Measurements from ENCODE around the gene PLA2G2D. TPM values are rescaled to one million over a fixed set of nuclear protein-coding genes. Genes with fewer than 3 reads are reported as not detected.

PLA2G2D gene
- total and polyA plus RNA-seq, 10 of the 15 experiments (the other 5 are each of a cell fraction or from before 2014, with no cell fraction given), result 0.06 to 0.38 (median 0.16) TPM; not detected in 2

DNA sequence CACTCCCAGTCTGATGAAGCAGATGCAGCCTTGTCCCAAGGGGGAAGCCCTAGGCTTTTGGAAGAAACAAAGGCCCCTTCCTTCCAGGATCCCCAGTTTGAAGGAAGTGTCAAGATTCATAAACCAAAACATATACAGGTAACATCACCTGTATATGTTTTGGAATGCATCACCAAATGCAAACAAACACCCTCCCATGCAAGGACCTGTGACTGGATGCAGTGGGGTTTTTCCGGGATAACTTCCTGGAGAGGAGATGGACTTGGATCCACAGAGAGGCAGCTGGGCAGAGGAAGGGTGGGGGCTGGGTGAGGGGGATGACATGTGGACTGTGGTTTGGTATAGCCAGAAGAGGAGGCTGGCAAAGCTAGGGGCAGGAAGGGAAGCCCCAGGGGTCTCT lies 18.3 kb upstream of the PLA2G2D start:
- Histone ChIP-seq H3K9me3 (replicated peaks; ENCODE audit: control insufficient read depth, insufficient read depth, low read length) (no peaks in the 10 kb centered on the region), H3K79me2 (ENCODE audit: control insufficient read depth, insufficient read depth, low read length) (no peaks in the 10 kb centered on the region), H3K27me3 (replicated peaks in 1 of 2; ENCODE audit: control insufficient read depth in 2 of 2, insufficient read depth in 2 of 2, low read length in 1 of 2) (no peaks in the 10 kb centered on the region), H3K36me3 (ENCODE audit: control insufficient read depth in 2 of 2, insufficient read depth in 2 of 2, low read length in 1 of 2) (no peaks in the 10 kb centered on the region), H3K27ac (ENCODE audit: control insufficient read depth, insufficient read depth) (no peak overlapping the region), H2AFZ (ENCODE audit: control insufficient read depth, low read depth, low read length) (no peak overlapping the region), H3K4me2 (ENCODE audit: control insufficient read depth, insufficient read depth) (no peak overlapping the region), H3K4me1 (ENCODE audit: control insufficient read depth, insufficient read depth, low read length) (no peaks in the 10 kb centered on the region), H3K9ac (ENCODE audit: control insufficient read depth, insufficient read depth, low read length) (no peak overlapping the region), H3K4me3 (no peak overlapping the region), H4K20me1 (ENCODE audit: control insufficient read depth, insufficient read depth) (no peaks in the 10 kb centered on the region)
- ATAC-seq (no peak), FAIRE-seq (no peak), DNase-seq (ENCODE audit: low read depth, low spot score) (no peak)
- in situ Hi-C loops (cut with MboI), result no loop called here
- POLR2A ChIA-PET, result no interaction called here
- BruUV-seq (replicated peaks), result no TSS peak
- SMC1A ChIA-PET (ENCODE audit: uncharacterized antibody, unreplicated experiment), result no interaction called here
- RAD21 ChIA-PET (ENCODE audit: unreplicated experiment), result no interaction called here
- CTCF ChIA-PET, result no interaction called here
- WGBS (ENCODE audit: insufficient coverage, insufficient replicate concordance, low lambda C conversion rate, missing lambda C conversion rate), result 88% methylated on average over 1 of the region's 1 CpG
- intact Hi-C loops (cut with micrococcal nuclease; ENCODE audit: unreplicated experiment), result no loop called here
- TF ChIP-seq NRF1 (conservative IDR thresholded peaks at IDR 0.05; ENCODE audit: low read depth, low read length) (no peak), RAD51 (IDR thresholded peaks at IDR 0.05) (no peak), BMI1 (IDR thresholded peaks at IDR 0.05; ENCODE audit: borderline replicate concordance) (no peak), SMAD1 (IDR thresholded peaks at IDR 0.05; ENCODE audit: low read depth, partially characterized antibody) (no peak), TCF3 (IDR thresholded peaks at IDR 0.05; ENCODE audit: borderline replicate concordance, insufficient read depth, low read depth, low read length) (no peak), SIX5 (IDR thresholded peaks at IDR 0.05; ENCODE audit: low read depth, low read length, severe bottlenecking) (no peak), MYB (IDR thresholded peaks at IDR 0.05; ENCODE audit: borderline replicate concordance, low read depth, low read length) (no peak), IKZF1 (conservative IDR thresholded peaks at IDR 0.05) (no peak), EP300 (IDR thresholded peaks at IDR 0.05; ENCODE audit: borderline replicate concordance in 1 of 2, control insufficient read depth in 1 of 2, low read depth in 2 of 2, low read length in 2 of 2) (no peak), KLF5 (IDR thresholded peaks at IDR 0.05; ENCODE audit: partially characterized antibody) (no peak), DPF2 (IDR thresholded peaks at IDR 0.05) (no peak)
- TF ChIP-seq, protein P1, sequence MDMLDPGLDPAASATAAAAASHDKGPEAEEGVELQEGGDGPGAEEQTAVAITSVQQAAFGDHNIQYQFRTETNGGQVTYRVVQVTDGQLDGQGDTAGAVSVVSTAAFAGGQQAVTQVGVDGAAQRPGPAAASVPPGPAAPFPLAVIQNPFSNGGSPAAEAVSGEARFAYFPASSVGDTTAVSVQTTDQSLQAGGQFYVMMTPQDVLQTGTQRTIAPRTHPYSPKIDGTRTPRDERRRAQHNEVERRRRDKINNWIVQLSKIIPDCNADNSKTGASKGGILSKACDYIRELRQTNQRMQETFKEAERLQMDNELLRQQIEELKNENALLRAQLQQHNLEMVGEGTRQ (IDR thresholded peaks at IDR 0.05; ENCODE audit: borderline replicate concordance, low read depth, low read length), result no peak
- TF ChIP-seq, protein P2, sequence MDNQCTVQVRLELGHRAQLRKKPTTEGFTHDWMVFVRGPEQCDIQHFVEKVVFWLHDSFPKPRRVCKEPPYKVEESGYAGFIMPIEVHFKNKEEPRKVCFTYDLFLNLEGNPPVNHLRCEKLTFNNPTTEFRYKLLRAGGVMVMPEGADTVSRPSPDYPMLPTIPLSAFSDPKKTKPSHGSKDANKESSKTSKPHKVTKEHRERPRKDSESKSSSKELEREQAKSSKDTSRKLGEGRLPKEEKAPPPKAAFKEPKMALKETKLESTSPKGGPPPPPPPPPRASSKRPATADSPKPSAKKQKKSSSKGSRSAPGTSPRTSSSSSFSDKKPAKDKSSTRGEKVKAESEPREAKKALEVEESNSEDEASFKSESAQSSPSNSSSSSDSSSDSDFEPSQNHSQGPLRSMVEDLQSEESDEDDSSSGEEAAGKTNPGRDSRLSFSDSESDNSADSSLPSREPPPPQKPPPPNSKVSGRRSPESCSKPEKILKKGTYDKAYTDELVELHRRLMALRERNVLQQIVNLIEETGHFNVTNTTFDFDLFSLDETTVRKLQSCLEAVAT (IDR thresholded peaks at IDR 0.05), result no peak
- TF ChIP-seq, protein P3, sequence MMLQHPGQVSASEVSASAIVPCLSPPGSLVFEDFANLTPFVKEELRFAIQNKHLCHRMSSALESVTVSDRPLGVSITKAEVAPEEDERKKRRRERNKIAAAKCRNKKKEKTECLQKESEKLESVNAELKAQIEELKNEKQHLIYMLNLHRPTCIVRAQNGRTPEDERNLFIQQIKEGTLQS (IDR thresholded peaks at IDR 0.05; ENCODE audit: borderline replicate concordance, extremely low read depth, low read depth, low read length), result no peak
- TF ChIP-seq, protein P4, sequence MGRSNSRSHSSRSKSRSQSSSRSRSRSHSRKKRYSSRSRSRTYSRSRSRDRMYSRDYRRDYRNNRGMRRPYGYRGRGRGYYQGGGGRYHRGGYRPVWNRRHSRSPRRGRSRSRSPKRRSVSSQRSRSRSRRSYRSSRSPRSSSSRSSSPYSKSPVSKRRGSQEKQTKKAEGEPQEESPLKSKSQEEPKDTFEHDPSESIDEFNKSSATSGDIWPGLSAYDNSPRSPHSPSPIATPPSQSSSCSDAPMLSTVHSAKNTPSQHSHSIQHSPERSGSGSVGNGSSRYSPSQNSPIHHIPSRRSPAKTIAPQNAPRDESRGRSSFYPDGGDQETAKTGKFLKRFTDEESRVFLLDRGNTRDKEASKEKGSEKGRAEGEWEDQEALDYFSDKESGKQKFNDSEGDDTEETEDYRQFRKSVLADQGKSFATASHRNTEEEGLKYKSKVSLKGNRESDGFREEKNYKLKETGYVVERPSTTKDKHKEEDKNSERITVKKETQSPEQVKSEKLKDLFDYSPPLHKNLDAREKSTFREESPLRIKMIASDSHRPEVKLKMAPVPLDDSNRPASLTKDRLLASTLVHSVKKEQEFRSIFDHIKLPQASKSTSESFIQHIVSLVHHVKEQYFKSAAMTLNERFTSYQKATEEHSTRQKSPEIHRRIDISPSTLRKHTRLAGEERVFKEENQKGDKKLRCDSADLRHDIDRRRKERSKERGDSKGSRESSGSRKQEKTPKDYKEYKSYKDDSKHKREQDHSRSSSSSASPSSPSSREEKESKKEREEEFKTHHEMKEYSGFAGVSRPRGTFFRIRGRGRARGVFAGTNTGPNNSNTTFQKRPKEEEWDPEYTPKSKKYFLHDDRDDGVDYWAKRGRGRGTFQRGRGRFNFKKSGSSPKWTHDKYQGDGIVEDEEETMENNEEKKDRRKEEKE (IDR thresholded peaks at IDR 0.05), result no peak
